HG03439 (cell line): Measurements from ENCODE around the gene DNAH14.

Experiments
- ATAC-seq: cut with Tn5 transposase; IDR thresholded peaks from one replicate; pipeline ENCODE4 v1.9.1; 2021; ENCODE audit warnings: mild to moderate bottlenecking, moderate library complexity; ENCODE audit not compliant: unreplicated experiment

DNAH14 gene

DNA sequence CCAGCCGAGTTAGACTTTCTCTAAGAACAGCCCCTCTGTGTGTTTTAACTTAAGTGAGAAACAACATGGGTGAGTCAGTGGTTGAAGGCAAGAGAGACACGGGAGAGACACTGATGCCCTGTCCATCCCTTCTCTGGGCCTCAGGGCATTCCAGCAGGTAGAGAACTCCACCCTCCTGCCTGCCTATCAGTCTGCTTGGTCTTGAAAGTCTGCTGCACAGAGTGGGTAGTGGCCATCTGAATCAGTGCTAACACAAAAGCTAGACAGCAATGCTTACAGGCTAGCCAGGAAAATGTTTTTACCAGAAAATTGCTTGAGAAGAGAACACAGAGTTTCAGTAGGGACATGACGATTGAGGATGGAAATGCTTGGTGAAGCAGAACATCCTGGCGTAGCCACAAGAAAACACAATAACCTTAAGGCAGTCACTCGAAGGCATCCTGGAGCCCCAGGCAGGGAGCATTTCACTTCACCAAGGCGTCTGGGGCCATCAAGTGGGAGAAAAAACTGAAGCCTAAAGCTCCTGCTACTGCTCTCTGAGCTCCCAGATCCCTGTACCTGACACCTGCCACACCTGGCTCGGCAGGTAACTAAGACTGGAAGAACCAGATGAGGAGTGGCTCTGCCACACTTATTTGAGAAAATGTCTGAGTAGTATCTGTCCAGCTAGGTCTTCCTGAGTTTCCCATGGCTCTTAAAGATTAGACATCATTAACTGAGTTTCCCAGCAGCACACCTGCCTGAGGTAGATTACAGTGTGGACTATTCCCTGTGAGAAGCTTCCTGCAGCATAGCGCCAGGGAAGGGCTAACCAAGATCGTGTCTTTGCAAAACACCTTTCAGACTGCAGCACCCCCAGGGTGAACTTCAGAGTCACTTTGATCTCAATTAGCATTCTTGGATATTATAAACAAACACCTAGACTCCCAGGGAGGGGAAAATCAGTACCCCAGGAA, 516.4 kb downstream of the DNAH14 start:
- ATAC-seq: no peak

GRCh38 chr1:225446595-225446960, 517.1 kb downstream of the DNAH14 start:
- ATAC-seq: no peak

DNA sequence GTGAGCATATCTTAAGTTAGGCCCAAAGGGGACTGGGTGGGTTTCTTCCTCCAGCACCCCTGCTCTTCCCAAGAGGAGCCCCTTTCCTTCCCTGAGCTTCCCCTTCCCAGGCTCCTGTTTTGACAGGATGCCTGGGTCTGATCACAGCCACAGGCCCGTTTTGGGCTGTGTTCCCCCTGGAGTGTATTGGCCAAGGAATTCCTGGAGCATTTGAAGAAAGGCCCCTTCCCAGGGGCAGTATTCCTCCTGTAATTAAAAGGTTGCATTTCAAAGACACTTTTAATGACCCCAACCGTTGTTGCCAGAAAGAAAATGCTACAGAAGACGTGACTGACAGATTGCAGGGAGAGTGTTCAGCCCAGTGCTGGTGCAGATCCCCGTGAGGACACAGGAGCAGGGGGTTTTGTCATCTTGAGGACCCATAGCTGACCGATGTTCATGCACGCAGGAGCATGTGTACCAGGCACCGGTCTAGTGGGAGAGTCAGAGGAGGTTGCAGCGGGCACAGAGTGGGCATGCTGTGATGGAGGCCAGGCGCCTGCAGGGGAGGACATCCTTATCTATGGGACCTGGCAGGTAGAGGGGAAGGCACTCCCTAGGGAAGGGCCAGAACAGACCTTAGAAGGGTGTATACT, 517.6 kb downstream of the DNAH14 start:
- no peak for ATAC-seq

DNA sequence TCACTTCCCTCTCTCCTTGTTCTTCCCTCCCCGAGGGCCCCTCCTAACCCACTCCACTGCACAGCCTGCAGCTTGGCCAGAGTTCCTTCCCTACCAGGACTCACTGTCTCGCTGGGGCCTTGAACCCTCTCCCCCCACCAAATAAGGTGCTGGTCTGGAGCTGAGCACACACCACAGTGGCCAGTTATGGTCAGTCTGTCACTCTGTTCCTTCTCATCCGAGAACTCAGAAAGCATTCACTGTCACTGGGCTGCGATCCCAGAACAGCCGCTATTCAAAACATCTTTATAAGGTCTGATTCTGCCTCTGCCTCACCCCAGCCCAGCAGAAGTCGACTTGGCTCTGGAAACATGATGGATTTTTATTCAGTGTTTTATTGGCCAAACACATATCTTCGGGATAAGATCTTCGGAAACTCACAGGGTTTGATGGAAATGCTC, 518.2 kb downstream of the DNAH14 start:
- ATAC-seq: no peak

GRCh38 chr1:225448146-225448805, 518.8 kb downstream of the DNAH14 start:
- ATAC-seq: no peak
